Fibroblast of pulmonary artery (primary cell): ENCODE results near the gene PPP2R5A.
A peak's percentile ranks its signal among the peaks of the same experiment; 100 is the strongest.

Source experiments
- DNase-seq: peaks from one replicate; pipeline ENCODE4 v3.0.0-alpha.2; 2010; ENCODE audit warnings: low read depth
- H3K4me3 ChIP-seq: replicated peaks from 2 replicates; pipeline ENCODE4 v1.5.1; 2011; ENCODE audit warnings: low read depth, mild to moderate bottlenecking, control low read depth, low read length, moderate library complexity
- CTCF ChIP-seq: IDR thresholded peaks from 2 replicates; pipeline ENCODE4 v1.5.1; 2011; ENCODE audit warnings: mild to moderate bottlenecking, control low read depth, low read length, inconsistent platforms; ENCODE audit errors: missing control alignments

PPP2R5A gene

DNA sequence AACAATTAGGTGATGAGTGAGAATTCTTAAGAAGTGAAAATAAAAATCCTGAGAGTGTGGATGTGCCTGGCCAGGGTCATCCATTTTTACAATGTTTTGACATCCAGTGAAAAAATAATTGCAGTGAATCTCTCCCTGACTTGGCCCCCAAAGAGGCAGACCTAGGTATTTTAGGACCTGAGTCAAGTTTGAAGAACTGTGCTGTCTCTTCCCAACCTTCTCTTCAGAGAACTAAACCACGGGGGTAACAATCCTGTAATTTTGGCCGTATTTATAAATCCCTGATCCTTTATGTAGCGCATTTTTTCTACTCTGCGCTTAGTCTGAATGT lies 43.3 kb upstream of the PPP2R5A start:
- no peak for TF ChIP-seq CTCF
- H3K4me3 ChIP-seq, result no peak overlapping the region

DNA sequence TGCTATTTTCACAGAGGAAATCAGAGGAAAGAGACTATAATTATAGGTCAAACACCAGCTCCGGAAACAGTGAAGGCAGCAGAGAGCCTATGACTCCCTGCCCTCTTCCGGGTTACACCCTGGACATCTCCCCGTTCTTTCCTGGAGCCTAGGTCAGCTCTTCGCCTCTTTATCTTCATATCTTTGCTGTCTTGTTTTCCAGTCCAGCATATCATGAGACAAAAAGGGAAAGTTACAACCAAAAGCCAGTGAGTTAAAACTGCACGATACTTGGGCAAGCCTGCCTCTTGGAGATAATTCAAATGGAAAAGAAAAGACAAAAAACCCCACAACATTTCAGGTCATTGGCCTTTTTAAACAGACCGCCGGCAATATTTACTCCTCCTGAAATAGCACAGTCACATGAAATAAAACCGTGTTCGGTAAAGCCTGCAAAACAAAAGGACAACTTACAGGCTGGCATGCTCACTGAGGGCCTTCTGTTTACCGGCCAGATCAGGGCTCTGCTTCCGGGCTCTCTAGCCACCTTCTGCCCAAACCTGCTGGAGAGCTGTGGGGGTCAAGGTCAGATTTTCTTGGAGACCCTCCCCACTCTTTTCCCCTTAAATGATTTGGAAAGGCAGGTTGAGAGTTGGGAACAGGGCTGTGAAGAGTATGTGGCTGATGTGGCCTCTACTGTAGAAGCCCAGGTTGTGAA lies 42.8 kb upstream of the PPP2R5A start:
- no peak overlapping the region for H3K4me3 ChIP-seq
- no peak for DNase-seq
- no peak for TF ChIP-seq CTCF

More for the DNA sequence above, 43.3 kb upstream of the PPP2R5A start:
- DNase-seq, result no peak

DNA sequence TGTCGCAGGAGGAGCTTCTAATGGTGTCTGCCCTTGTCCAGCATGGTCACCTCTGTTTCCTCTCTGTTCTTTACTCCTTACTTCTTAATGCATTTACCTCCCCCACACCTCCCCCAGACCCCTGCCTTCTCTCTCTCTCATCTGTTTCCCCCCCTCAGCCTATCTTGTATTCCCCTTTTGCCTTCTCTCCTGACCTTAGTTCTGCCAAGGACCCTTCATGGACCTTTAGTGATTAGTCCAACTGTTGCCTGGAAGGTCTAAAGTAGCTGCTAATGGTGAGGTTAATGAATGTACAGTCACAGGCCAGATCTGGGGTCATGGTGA lies 42.3 kb upstream of the PPP2R5A start:
- no peak for TF ChIP-seq CTCF
- no peak overlapping the region for H3K4me3 ChIP-seq
- no peak for DNase-seq

DNA sequence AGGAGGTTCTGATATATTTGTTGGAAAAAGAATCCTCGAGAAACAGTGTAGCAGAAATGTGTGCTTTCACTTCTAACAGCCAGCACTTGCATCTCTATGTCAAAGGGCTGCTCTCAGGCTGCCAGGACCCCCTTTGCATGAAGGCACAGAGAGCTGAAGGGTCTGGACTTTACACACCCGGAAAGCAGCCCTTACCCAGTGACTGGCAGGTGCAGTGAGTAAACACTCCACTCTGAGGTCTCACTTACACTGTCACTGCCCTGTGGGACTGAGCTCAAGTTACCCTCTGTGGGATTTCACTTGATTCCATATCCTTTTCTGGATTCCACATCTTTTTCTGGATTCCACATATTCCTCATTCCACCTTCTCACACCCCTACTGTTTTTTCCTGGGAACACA lies 40.8 kb upstream of the PPP2R5A start:
- H3K4me3 ChIP-seq, result no peak overlapping the region
- no peak for TF ChIP-seq CTCF
- no peak for DNase-seq

- H3K4me3 ChIP-seq, result no peak overlapping the region
- peak; percentile 48 for DNase-seq
- TF ChIP-seq CTCF, result no peak
These were observed 38.0 kb upstream of the PPP2R5A start for GRCh38 chr1:212247179-212247721.

DNA sequence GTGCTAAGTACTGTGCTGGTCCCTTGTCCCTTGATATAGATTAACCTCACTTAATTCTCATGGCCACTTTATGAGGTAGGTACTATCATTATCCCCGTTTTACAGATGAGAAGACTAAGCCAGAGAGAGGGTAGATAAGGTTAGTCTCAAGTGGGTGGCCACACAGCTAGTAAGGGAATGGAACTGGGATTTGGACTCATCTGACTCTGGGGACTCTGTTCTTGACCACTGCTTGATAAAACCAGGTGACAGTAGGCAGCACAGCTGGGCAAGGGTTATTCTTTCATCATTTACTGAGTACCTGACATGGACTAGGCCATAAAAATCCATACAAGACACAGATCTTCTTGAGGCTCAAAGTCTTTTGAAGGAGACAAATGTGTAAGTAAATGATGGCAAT lies 37.2 kb upstream of the PPP2R5A start:
- DNase-seq, result no peak
- no peak for TF ChIP-seq CTCF
- H3K4me3 ChIP-seq, result no peak overlapping the region

DNA sequence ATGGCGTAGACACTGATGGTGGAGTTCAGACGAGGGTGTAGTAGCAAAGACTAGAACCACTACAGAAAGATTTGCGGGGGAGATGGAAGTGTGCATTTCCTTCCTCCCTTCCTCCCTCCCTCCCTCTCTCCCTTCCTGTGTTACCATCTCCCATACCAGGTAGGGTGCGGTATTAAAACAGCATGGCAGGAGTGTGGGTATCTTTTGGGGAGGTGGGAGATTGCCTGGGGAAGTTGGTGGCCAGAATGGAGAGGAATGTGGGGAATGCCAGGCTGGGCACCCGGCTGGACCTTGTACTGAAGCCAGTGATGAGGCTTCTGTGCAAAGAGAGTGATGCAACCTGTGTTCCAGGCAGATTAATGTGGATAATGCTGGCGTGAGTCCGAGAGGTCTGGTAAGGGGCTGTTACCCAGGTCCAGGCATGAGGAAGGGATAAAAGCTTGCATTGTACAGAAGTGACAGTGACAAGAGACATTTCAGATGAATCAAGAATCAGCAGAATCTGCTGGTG lies 30.3 kb upstream of the PPP2R5A start:
- no peak overlapping the region for H3K4me3 ChIP-seq
- peak; percentile 20 for DNase-seq
- TF ChIP-seq CTCF, result no peak
